MM.1S (cell line): ENCODE measurements around the gene SIL1.

ENCODE experiments used
- CTCF ChIP-seq: fragments of 300-600 bp; sonication (generic); IDR thresholded peaks from 2 replicates; pipeline ENCODE4 v1.5.1; 2016; ENCODE audit warnings: antibody characterized with exemption, low read length, mixed read lengths
- EZH2 ChIP-seq: fragments of 300-600 bp; sonication (generic); optimal IDR thresholded peaks from 2 replicates; pipeline ENCODE3; 2017; ENCODE audit warnings: low read depth, mild to moderate bottlenecking, antibody characterized with exemption, low read length, mixed read lengths

DNA sequence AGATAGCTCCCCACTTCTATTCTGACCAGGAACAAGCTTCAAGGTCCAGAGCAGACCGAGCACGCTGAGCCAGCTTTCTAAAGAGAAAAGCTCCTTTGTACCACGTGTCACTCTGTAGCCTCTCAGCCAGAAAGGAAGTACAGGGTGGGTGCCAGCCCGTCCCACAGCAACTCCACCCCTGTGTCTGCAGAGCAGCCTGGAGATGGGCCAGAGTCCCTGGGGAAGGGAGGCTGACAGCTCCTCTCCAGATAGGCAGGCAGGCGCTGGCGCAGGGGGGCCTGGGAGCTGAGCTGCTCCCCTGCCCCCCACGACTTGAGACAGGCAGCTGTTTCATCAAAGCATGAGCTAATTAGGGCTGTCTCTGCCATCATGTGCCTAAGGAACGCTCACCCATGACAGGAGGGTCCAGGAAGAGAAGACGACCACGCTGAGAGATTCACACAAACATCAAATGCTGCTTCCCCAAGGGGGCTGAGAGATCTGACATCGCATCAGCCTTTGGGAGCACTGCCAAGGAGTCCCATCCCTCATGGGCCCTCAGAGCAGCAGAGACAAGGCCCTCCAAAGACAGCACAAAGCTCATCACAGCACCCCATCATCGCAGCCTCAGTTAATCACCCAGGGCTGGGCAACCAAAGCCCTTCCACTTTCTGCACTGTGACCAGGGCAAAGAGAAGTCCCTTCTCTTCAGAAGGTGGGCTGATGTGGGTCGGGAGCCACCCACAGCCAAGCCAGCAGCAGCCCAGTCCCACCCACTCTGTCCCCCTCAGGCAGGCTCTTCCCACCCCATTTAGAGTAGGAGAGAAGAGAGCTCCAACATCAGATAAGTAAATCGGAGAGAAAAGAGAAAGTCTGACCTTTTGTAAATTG lies 244.5 kb downstream of the SIL1 start:
- TF ChIP-seq CTCF, result no peak
- TF ChIP-seq EZH2, result no peak
